Astrocyte (in vitro differentiated cells and primary cell): ENCODE data around the gene TAGLN2. TPM values are rescaled to one million over a fixed set of nuclear protein-coding genes. Genes with fewer than 3 reads are reported as not detected.

Source experiments
- DNase-seq: peaks from one replicate; pipeline ENCODE4 v3.0.0-alpha.2; 2010; ENCODE audit warnings: low read depth
- FAIRE-seq: peaks from 2 replicates; lab custom pipeline; 2011; peaks lifted over from hg19 to GRCh38; lab: Jason Lieb, UNC
- H2AFZ ChIP-seq: 2 replicates; pipeline ENCODE4 v1.6.0; 2012; ENCODE audit warnings: low read depth, low read length, inconsistent platforms
- H3K27ac ChIP-seq: 2 replicates; pipeline ENCODE4 v1.5.1; 2011; ENCODE audit warnings: low read depth, low read length, inconsistent platforms
- H3K27me3 ChIP-seq: 2 replicates; pipeline ENCODE4 v1.6.0; 2011; ENCODE audit warnings: low read length, inconsistent platforms; ENCODE audit not compliant: insufficient read depth
- H3K36me3 ChIP-seq: 2 replicates; pipeline ENCODE4 v1.5.1; 2011; ENCODE audit warnings: low read length, inconsistent platforms; ENCODE audit not compliant: insufficient read depth
- H3K4me1 ChIP-seq: 2 replicates; pipeline ENCODE4 v1.5.1; 2011; ENCODE audit warnings: low read length, inconsistent platforms; ENCODE audit not compliant: insufficient read depth
- H3K4me2 ChIP-seq: 2 replicates; pipeline ENCODE4 v1.6.0; 2012; ENCODE audit warnings: low read length, inconsistent platforms
- H3K4me3 ChIP-seq: 2 replicates; pipeline ENCODE4 v1.5.1; 2011; ENCODE audit warnings: low read depth, mild to moderate bottlenecking, low read length, inconsistent platforms; ENCODE audit not compliant: insufficient read depth
- H3K79me2 ChIP-seq: 2 replicates; pipeline ENCODE4 v1.6.0; 2012; ENCODE audit warnings: mild to moderate bottlenecking, low read length, inconsistent platforms; ENCODE audit not compliant: insufficient read depth
- H3K9ac ChIP-seq: 2 replicates; pipeline ENCODE4 v1.6.0; 2012; ENCODE audit warnings: mild to moderate bottlenecking, low read length, inconsistent platforms
- H3K9me3 ChIP-seq: 2 replicates; pipeline ENCODE4 v1.5.1; 2012; ENCODE audit warnings: low read depth, mild to moderate bottlenecking, low read length, inconsistent platforms; ENCODE audit not compliant: insufficient read depth
- H4K20me1 ChIP-seq: 2 replicates; pipeline ENCODE4 v1.6.0; 2012; ENCODE audit warnings: low read length, inconsistent platforms; ENCODE audit not compliant: insufficient read depth
- H3K27ac Mint-ChIP-seq: one replicate; pipeline ENCODE4 v1.8.0; 2021; ENCODE audit warnings: mild to moderate bottlenecking, mixed read lengths; ENCODE audit not compliant: unreplicated experiment
- H3K27me3 Mint-ChIP-seq: one replicate; pipeline ENCODE4 v1.8.0; 2021; ENCODE audit warnings: low read depth, mixed read lengths; ENCODE audit not compliant: unreplicated experiment
- H3K36me3 Mint-ChIP-seq: one replicate; pipeline ENCODE4 v1.8.0; 2021; ENCODE audit warnings: low read depth, mixed read lengths; ENCODE audit not compliant: unreplicated experiment
- H3K4me1 Mint-ChIP-seq: one replicate; pipeline ENCODE4 v1.8.0; 2021; ENCODE audit warnings: low read depth, mixed read lengths; ENCODE audit not compliant: unreplicated experiment
- H3K4me3 Mint-ChIP-seq: one replicate; pipeline ENCODE4 v1.8.0; 2021; ENCODE audit warnings: mild to moderate bottlenecking, moderate library complexity, mixed read lengths; ENCODE audit not compliant: unreplicated experiment
- H3K9me3 Mint-ChIP-seq: one replicate; pipeline ENCODE4 v1.8.0; 2021; ENCODE audit warnings: mild to moderate bottlenecking, mixed read lengths; ENCODE audit not compliant: unreplicated experiment
- CTCF ChIP-seq: IDR thresholded peaks from 2 replicates; pipeline ENCODE4 v1.5.1; 2011; ENCODE audit warnings: low read depth, mild to moderate bottlenecking, inconsistent platforms, low read length, moderate library complexity; ENCODE audit not compliant: insufficient read depth
- EZH2 ChIP-seq: IDR thresholded peaks from 2 replicates; pipeline ENCODE4 v1.6.1; 2012; ENCODE audit warnings: mild to moderate bottlenecking, low read length, inconsistent platforms; ENCODE audit not compliant: insufficient read depth
- total RNA-seq: library from RNA; stranded (reverse); gene quantifications from 2 replicates; pipeline ENCODE4 v1.2.1, GENCODE V29; 2021

Gene TAGLN2
- total RNA-seq, 1 donor from 2014 or later = 688 TPM

- no peaks in the 10 kb centered on the region for H3K36me3 ChIP-seq
- no peaks in the 10 kb centered on the region for H3K36me3 Mint-ChIP-seq
- peaks cover 30% of the 10 kb centered on the region for H3K27me3 Mint-ChIP-seq
- H3K27me3 ChIP-seq = peaks cover 7% of the 10 kb centered on the region
- H3K4me1 ChIP-seq = peaks cover 13% of the 10 kb centered on the region
- no peak overlapping the region for H3K4me3 ChIP-seq
- H3K27ac ChIP-seq = no peak overlapping the region
- H3K9me3 Mint-ChIP-seq = no peaks in the 10 kb centered on the region
- H3K4me1 Mint-ChIP-seq = peaks cover 16% of the 10 kb centered on the region
- no peaks in the 10 kb centered on the region for H3K9me3 ChIP-seq
- H3K79me2 ChIP-seq = no peaks in the 10 kb centered on the region
- no peak for FAIRE-seq
- H2AFZ ChIP-seq = no peak overlapping the region
- no peak overlapping the region for H3K27ac Mint-ChIP-seq
- no peaks in the 10 kb centered on the region for H4K20me1 ChIP-seq
- H3K4me3 Mint-ChIP-seq = no peak overlapping the region
- no peak overlapping the region for H3K4me2 ChIP-seq
- DNase-seq = no peak
- no peak overlapping the region for H3K9ac ChIP-seq
- TF ChIP-seq CTCF = no peak
- no peak for TF ChIP-seq EZH2
Observed at GRCh38 chr1:159949981-159950381, 24.7 kb upstream of the TAGLN2 start.

- Histone ChIP-seq H3K27me3 (peaks cover 13% of the 10 kb centered on the region), H3K4me3 (no peak overlapping the region), H3K79me2 (no peaks in the 10 kb centered on the region), H2AFZ (no peak overlapping the region), H4K20me1 (no peaks in the 10 kb centered on the region), H3K9ac (no peak overlapping the region), H3K4me2 (no peak overlapping the region), H3K4me1 (peaks cover 17% of the 10 kb centered on the region), H3K27ac (no peak overlapping the region), H3K9me3 (no peaks in the 10 kb centered on the region), H3K36me3 (no peaks in the 10 kb centered on the region)
- peaks cover 15% of the 10 kb centered on the region for H3K4me1 Mint-ChIP-seq
- H3K4me3 Mint-ChIP-seq = no peak overlapping the region
- H3K36me3 Mint-ChIP-seq = no peaks in the 10 kb centered on the region
- no peak overlapping the region for H3K27ac Mint-ChIP-seq
- no peaks in the 10 kb centered on the region for H3K9me3 Mint-ChIP-seq
- peaks cover 38% of the 10 kb centered on the region for H3K27me3 Mint-ChIP-seq
- DNase-seq (no peak), FAIRE-seq (no peak)
- TF ChIP-seq EZH2 (no peak), CTCF (no peak)
Observed at GRCh38 chr1:159949123-159949522, 23.8 kb upstream of the TAGLN2 start.

GRCh38 chr1:159947942-159948341 lies 22.6 kb upstream of the TAGLN2 start:
- Mint-ChIP-seq H3K27me3 (peaks cover 46% of the 10 kb centered on the region), H3K4me3 (no peak overlapping the region), H3K27ac (no peak overlapping the region), H3K9me3 (no peaks in the 10 kb centered on the region), H3K36me3 (no peaks in the 10 kb centered on the region), H3K4me1 (peaks cover 13% of the 10 kb centered on the region)
- H3K4me1 ChIP-seq = peaks cover 14% of the 10 kb centered on the region
- DNase-seq = no peak
- no peaks in the 10 kb centered on the region for H3K79me2 ChIP-seq
- no peak overlapping the region for H3K4me2 ChIP-seq
- no peak for TF ChIP-seq CTCF
- no peak for TF ChIP-seq EZH2
- H2AFZ ChIP-seq = no peak overlapping the region
- H3K27me3 ChIP-seq = peaks cover 12% of the 10 kb centered on the region
- no peak overlapping the region for H3K9ac ChIP-seq
- no peaks in the 10 kb centered on the region for H3K9me3 ChIP-seq
- FAIRE-seq = no peak
- H3K4me3 ChIP-seq = no peak overlapping the region
- no peaks in the 10 kb centered on the region for H4K20me1 ChIP-seq
- no peaks in the 10 kb centered on the region for H3K36me3 ChIP-seq
- H3K27ac ChIP-seq = no peak overlapping the region
